ENCODE data around the gene PRR18. TPM values are rescaled to one million over a fixed set of nuclear protein-coding genes. Genes with fewer than 3 reads are reported as not detected.

Gene PRR18
- total and polyA plus RNA-seq, 4 donors: 0.33 to 2.9 (median 0.87) TPM

DNA sequence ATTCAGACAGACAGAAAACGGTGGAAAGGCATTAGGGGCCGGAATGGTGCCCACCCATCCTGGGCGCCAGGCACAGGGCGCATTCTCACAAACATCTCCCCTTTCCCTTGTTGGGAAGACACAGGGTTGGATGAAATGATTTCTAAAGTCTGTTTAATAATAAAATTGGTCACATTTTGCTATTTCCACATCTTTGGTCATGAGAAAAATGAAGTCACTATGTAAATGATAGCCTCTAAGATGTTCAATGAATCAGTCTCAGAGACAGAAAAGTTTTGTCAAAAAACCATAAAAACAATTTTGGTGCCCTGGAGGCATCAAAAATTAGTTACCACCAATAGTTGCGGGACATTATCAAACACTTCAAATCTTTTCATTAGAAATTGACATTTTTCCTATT lies 40.7 kb downstream of the PRR18 start:
- Histone ChIP-seq H3K27ac (ENCODE audit: low read depth in 1 of 2, low read length in 1 of 2) (no peak overlapping the region), H3K9ac (ENCODE audit: insufficient read depth in 1 of 2, low read length in 2 of 2) (no peak overlapping the region), H3K27me3 (ENCODE audit: control insufficient read depth in 3 of 3, insufficient read depth in 3 of 3, low read length in 2 of 3) (peaks cover 0 to 23% (median 21%) of the 10 kb centered on the region in 3 donors), H3K4me1 (ENCODE audit: control insufficient read depth in 5 of 5, insufficient read depth in 5 of 5, low read length in 5 of 5) (no peaks in the 10 kb centered on the region), H3K4me3 (no peak overlapping the region), H3K36me3 (ENCODE audit: control insufficient read depth in 4 of 4, insufficient read depth in 4 of 4, low read length in 4 of 4) (no peaks in the 10 kb centered on the region), H3K9me3 (ENCODE audit: control insufficient read depth in 4 of 4, insufficient read depth in 3 of 4, low read length in 3 of 4) (no peaks in the 10 kb centered on the region)
- 96 to 97% methylated on average over 5 of the region's 5 CpGs for WGBS, 2 donors
- DNase-seq (no peak), ATAC-seq (ENCODE audit: insufficient read depth, low FRiP score) (no peak)
- TF ChIP-seq, protein P1, sequence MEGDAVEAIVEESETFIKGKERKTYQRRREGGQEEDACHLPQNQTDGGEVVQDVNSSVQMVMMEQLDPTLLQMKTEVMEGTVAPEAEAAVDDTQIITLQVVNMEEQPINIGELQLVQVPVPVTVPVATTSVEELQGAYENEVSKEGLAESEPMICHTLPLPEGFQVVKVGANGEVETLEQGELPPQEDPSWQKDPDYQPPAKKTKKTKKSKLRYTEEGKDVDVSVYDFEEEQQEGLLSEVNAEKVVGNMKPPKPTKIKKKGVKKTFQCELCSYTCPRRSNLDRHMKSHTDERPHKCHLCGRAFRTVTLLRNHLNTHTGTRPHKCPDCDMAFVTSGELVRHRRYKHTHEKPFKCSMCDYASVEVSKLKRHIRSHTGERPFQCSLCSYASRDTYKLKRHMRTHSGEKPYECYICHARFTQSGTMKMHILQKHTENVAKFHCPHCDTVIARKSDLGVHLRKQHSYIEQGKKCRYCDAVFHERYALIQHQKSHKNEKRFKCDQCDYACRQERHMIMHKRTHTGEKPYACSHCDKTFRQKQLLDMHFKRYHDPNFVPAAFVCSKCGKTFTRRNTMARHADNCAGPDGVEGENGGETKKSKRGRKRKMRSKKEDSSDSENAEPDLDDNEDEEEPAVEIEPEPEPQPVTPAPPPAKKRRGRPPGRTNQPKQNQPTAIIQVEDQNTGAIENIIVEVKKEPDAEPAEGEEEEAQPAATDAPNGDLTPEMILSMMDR (IDR thresholded peaks at IDR 0.05; ENCODE audit: control extremely low read depth, extremely low read depth): no peak

DNA sequence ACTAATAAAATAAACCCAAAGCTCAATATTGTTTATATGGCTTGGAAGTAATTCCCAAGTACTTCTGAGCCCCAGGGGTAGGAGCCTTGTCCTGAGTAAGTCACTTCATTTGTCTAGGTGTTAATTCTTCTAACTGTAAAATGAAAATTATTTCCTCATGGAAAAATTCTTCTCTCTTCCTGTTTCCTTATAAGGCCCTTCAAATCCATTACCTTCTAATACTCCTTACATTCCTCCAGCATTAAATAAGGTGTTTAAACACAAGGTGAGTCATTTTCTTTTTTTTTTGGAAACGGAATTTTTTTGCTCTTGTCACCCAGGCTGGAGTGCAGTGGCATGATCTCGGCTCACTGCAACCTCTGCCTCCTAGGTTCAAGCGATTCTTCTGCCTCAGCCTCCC lies 41.9 kb downstream of the PRR18 start:
- no peak for ATAC-seq (ENCODE audit: insufficient read depth, low FRiP score)
- Histone ChIP-seq H3K36me3 (ENCODE audit: control insufficient read depth in 4 of 4, insufficient read depth in 4 of 4, low read length in 4 of 4) (no peaks in the 10 kb centered on the region), H3K27me3 (ENCODE audit: control insufficient read depth in 3 of 3, insufficient read depth in 3 of 3, low read length in 2 of 3) (peaks cover 0 to 23% (median 21%) of the 10 kb centered on the region in 3 donors), H3K4me1 (ENCODE audit: control insufficient read depth in 5 of 5, insufficient read depth in 5 of 5, low read length in 5 of 5) (no peaks in the 10 kb centered on the region), H3K4me3 (no peak overlapping the region), H3K9ac (ENCODE audit: insufficient read depth in 1 of 2, low read length in 2 of 2) (no peak overlapping the region), H3K9me3 (ENCODE audit: control insufficient read depth in 4 of 4, insufficient read depth in 3 of 4, low read length in 3 of 4) (no peaks in the 10 kb centered on the region), H3K27ac (ENCODE audit: low read depth in 1 of 2, low read length in 1 of 2) (no peak overlapping the region)
- no peak for DNase-seq
- TF ChIP-seq, protein P1 (IDR thresholded peaks at IDR 0.05; ENCODE audit: control extremely low read depth, extremely low read depth): no peak
- WGBS, 2 donors: 78 to 87% methylated on average over 3 of the region's 3 CpGs

DNA sequence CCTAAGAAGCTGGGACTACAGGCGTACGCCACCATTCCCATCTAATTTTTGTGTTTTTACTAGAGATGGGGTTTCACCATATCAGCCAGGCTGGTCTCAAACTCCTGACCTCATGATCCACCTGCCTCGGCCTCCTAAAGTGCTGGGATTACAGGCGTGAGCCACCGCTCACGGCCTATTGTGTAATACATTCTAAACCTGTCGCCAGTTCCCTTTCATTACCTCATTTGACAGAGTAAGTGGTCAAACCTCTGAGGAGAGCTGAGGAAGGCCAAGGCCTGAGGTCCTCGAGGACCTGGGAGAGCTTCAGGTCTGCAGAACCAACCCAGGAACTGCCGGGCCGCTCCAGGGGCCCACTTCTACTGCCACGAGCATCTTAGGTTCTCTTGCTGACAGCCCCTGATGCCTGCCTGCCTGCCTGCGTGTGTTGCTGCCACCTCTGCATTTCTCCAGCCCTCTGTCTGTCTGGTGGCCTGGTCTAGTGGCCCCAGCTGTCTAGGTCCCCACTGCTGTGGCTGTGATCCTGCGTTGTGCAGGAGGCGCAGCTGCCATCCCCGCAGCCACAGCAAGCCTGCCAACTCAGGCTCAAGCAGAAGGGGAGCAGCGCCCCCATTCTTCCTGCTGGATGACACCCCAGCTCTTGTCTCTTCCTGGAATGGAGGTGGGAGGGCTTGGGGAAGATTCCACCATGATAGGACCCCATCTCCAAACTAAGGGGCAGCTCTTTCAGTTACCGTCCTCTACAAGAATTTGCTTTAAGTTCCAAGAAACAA lies 45.3 kb downstream of the PRR18 start:
- Histone ChIP-seq H3K4me3 (no peak overlapping the region), H3K27ac (ENCODE audit: low read depth in 1 of 2, low read length in 1 of 2) (no peak overlapping the region), H3K27me3 (ENCODE audit: control insufficient read depth in 3 of 3, insufficient read depth in 3 of 3, low read length in 2 of 3) (peaks cover 0 to 9% (median 8%) of the 10 kb centered on the region in 3 donors), H3K4me1 (ENCODE audit: control insufficient read depth in 5 of 5, insufficient read depth in 5 of 5, low read length in 5 of 5) (no peaks in the 10 kb centered on the region), H3K9ac (ENCODE audit: insufficient read depth in 1 of 2, low read length in 2 of 2) (no peak overlapping the region), H3K36me3 (ENCODE audit: control insufficient read depth in 4 of 4, insufficient read depth in 4 of 4, low read length in 4 of 4) (no peaks in the 10 kb centered on the region), H3K9me3 (ENCODE audit: control insufficient read depth in 4 of 4, insufficient read depth in 3 of 4, low read length in 3 of 4) (no peaks in the 10 kb centered on the region)
- ATAC-seq (ENCODE audit: insufficient read depth, low FRiP score): no peak
- 77 to 81% methylated on average over 16 to 17 of the region's 17 CpGs for WGBS, 2 donors
- TF ChIP-seq, protein P1 (IDR thresholded peaks at IDR 0.05; ENCODE audit: control extremely low read depth, extremely low read depth): no peak
- no peak for DNase-seq
